ENCODE measurements around the gene NCOA6.

Gene NCOA6

DNA sequence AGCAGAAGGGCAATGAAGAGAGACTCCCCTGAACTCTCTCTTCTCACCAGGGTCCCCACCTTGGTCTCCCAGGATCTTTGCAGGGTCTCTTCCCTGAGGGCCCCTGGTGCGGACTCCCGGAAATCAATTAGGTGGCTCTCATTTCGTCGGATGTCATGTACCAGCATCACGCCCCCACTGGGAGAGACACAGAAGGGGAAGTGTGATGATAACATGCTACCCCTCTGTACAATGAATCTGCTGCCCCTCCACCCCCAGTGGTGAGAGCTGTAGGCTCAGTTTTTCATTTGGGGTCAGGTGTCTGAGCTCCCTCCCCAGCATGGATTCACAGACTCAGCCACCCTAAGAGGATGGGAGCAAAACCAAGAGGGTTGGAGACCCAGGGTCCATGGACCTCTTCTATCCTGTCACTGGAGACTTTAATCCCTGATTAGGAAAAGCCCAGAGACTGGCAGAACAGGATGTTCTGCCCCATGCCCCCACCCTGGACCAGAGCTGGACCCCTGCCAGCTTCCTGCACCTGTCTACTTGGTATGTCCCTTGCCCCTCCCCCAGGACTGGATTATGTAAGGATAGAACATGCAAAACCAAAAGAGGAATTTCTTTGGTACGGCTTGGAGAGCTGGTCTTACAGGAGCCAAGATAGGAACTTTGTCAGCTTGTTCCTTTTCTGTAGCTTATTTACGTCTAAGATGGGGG lies 36.1 kb upstream of the NCOA6 start:
- no peak overlapping the region for H3K4me3 ChIP-seq (ENCODE audit: low read length)
- DNase-seq (ENCODE audit: low read depth, low spot score) = no peak
- H3K9me3 ChIP-seq (ENCODE audit: control insufficient read depth, insufficient read depth, low read length) = no peaks in the 10 kb centered on the region
- WGBS (ENCODE audit: insufficient coverage, insufficient read length) = no CpG with 5 or more reads among the region's 7 CpGs
- H3K27me3 ChIP-seq (ENCODE audit: control insufficient read depth, insufficient read depth, low read length) = no peaks in the 10 kb centered on the region
- no peak overlapping the region for H3K27ac ChIP-seq (ENCODE audit: low read length)
- no peaks in the 10 kb centered on the region for H3K36me3 ChIP-seq (ENCODE audit: control insufficient read depth, insufficient read depth, low read length)
- peaks cover 2% of the 10 kb centered on the region; the same call in 1 of the 2 replicates for H3K4me1 ChIP-seq (ENCODE audit: control insufficient read depth, insufficient read depth, low read length)

DNA sequence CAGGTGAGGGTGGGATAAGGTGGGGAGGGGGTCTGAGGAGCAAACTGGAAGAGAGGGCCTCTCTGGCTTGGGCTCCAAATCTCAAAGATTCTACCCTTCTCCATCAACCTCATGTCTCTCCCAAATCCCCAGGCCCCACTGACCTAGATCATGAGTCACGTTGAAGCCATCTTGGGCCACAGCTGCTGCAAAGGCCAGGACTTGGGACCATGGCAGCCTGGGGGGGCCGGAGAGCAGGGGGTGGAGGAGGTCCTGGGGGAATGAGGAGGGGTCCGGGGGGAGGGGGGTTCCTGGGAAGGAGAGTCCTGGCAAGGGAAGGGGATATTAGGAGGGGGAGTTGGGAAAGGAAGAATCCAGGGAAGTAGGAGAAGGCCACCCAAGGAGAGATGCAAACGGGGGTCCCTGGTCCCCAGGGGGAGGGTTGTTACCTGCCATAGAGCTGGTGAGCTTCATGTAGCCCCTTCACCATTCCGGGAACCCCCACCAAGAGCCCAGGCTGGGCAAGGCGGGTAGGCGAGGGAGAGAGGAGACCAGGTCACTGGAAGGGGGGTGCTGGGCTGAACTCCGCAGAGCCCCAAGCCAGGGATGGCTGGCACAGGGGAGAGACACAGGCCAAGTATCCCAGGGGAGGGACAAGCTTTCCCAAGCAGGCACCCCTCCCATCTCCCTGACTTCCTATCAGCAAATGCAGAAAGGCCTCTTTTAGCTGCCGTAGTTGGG lies 34.5 kb upstream of the NCOA6 start:
- Histone ChIP-seq H3K9me3 (ENCODE audit: control insufficient read depth, insufficient read depth, low read length) (no peaks in the 10 kb centered on the region), H3K4me1 (ENCODE audit: control insufficient read depth, insufficient read depth, low read length) (peaks cover 2% of the 10 kb centered on the region; the same call in 1 of the 2 replicates), H3K27me3 (ENCODE audit: control insufficient read depth, insufficient read depth, low read length) (no peaks in the 10 kb centered on the region), H3K27ac (ENCODE audit: low read length) (no peak overlapping the region), H3K4me3 (ENCODE audit: low read length) (no peak overlapping the region), H3K36me3 (ENCODE audit: control insufficient read depth, insufficient read depth, low read length) (no peaks in the 10 kb centered on the region)
- no peak for DNase-seq (ENCODE audit: low read depth, low spot score)
- WGBS (ENCODE audit: insufficient coverage, insufficient read length) = no CpG with 5 or more reads among the region's 9 CpGs

DNA sequence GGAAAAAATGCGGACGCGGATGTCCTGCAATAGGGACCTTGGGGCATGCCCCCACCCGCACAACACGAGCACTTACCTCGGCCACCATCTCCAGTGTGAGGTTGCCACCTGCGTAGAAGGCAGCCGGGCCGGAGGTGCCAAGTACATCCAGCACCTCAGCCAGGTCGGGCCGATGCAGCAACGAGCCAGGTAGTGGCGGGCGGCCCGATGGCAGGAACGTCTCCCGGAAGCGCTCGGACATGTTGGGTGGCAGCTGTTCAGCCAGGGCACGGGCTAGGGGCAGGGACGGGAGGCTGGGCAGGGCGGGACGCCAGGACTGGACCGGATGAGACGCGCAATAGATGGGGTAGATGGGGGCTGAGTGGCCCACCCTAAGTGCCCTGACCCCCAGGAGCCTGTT lies 33.9 kb upstream of the NCOA6 start:
- H3K36me3 ChIP-seq (ENCODE audit: control insufficient read depth, insufficient read depth, low read length) = 0 out of 2 replicates have a peak, but pooled peaks cover under 1% of the 10 kb centered on the region
- no CpG with 5 or more reads among the region's 26 CpGs for WGBS (ENCODE audit: insufficient coverage, insufficient read length)

DNA sequence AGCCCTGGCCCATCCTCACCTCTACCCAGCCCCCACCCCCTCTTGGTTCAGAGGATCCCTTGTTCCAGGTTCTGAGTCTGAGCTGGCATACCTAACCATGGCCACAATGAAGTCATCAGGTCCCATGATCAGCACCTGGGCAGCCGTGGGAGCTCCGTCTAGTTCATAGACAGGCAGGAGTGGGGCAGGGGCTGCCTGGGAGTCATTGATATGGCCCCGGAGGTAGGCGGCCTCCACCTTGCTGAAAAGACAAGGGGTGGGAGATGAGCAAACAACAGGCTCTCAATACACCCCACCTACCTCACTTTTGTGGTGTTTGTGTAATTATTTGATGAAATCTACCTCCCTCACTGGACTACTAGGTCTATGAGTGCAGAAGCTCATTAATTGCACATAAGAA lies 26.8 kb upstream of the NCOA6 start:
- DNase-seq (ENCODE audit: low read depth, low spot score) = no peak
- H3K27me3 ChIP-seq (ENCODE audit: control insufficient read depth, insufficient read depth, low read length) = no peaks in the 10 kb centered on the region
- no peaks in the 10 kb centered on the region for H3K4me1 ChIP-seq (ENCODE audit: control insufficient read depth, insufficient read depth, low read length)
- H3K9me3 ChIP-seq (ENCODE audit: control insufficient read depth, insufficient read depth, low read length) = no peaks in the 10 kb centered on the region
- no peak overlapping the region for H3K4me3 ChIP-seq (ENCODE audit: low read length)
- WGBS (ENCODE audit: insufficient coverage, insufficient read length) = no CpG with 5 or more reads among the region's 4 CpGs
- no peak overlapping the region for H3K27ac ChIP-seq (ENCODE audit: low read length)
- 0 out of 2 replicates have a peak, but pooled peaks cover 13% of the 10 kb centered on the region for H3K36me3 ChIP-seq (ENCODE audit: control insufficient read depth, insufficient read depth, low read length)

More for the DNA sequence above, 33.9 kb upstream of the NCOA6 start:
- no peak for DNase-seq (ENCODE audit: low read depth, low spot score)
- Histone ChIP-seq H3K4me1 (ENCODE audit: control insufficient read depth, insufficient read depth, low read length) (peaks cover 2% of the 10 kb centered on the region; the same call in 1 of the 2 replicates), H3K4me3 (ENCODE audit: low read length) (no peak overlapping the region), H3K27ac (ENCODE audit: low read length) (no peak overlapping the region), H3K9me3 (ENCODE audit: control insufficient read depth, insufficient read depth, low read length) (no peaks in the 10 kb centered on the region), H3K27me3 (ENCODE audit: control insufficient read depth, insufficient read depth, low read length) (no peaks in the 10 kb centered on the region)

DNA sequence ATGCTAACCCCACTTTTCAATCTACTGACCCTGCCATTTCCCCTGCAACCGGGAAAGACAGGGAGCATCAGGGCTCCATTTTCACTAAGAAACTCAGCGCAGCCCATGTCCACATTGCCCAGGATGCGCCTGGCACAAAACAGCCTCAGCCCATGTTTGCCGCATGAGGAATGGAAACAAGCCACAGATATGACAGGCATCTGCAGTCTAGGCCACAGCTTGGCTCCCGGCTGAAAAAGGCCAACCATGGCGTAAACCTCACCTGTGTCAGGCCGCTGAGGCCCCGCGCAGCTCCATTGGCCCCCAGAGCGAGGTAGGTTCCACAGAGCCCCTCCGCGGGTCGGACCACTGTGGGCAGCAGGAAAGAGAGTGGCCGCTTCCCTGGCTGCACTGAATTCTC lies 25.5 kb upstream of the NCOA6 start:
- Histone ChIP-seq H3K4me1 (ENCODE audit: control insufficient read depth, insufficient read depth, low read length) (no peaks in the 10 kb centered on the region), H3K36me3 (ENCODE audit: control insufficient read depth, insufficient read depth, low read length) (0 out of 2 replicates have a peak, but pooled peaks cover 13% of the 10 kb centered on the region), H3K27me3 (ENCODE audit: control insufficient read depth, insufficient read depth, low read length) (no peaks in the 10 kb centered on the region), H3K27ac (ENCODE audit: low read length) (no peak overlapping the region), H3K9me3 (ENCODE audit: control insufficient read depth, insufficient read depth, low read length) (no peaks in the 10 kb centered on the region), H3K4me3 (ENCODE audit: low read length) (no peak overlapping the region)
- DNase-seq (ENCODE audit: low read depth, low spot score) = no peak
- WGBS (ENCODE audit: insufficient coverage, insufficient read length) = no CpG with 5 or more reads among the region's 14 CpGs

DNA sequence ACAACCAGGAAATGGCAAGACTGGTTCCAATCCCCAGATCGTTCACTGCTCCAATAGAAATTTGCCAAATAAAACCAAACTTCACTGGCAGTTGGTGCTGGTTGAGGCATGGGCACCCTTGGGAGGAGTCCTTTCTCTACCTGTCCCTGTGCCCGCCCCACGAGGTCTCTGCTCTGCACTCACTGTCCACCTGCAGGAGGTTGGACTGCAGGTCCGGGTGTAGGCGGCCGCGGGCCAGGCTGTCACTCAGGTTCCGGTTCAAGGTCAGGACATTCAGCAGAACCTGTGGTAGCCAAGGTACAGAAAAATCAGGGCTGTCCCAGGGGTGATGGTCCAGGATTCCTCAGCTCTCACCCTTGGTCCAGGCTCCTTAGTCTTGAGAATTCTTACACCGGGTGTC lies 24.3 kb upstream of the NCOA6 start:
- no peaks in the 10 kb centered on the region for H3K9me3 ChIP-seq (ENCODE audit: control insufficient read depth, insufficient read depth, low read length)
- H3K4me1 ChIP-seq (ENCODE audit: control insufficient read depth, insufficient read depth, low read length) = no peaks in the 10 kb centered on the region
- no peaks in the 10 kb centered on the region for H3K27me3 ChIP-seq (ENCODE audit: control insufficient read depth, insufficient read depth, low read length)
- WGBS (ENCODE audit: insufficient coverage, insufficient read length) = no CpG with 5 or more reads among the region's 9 CpGs
- no peak overlapping the region for H3K27ac ChIP-seq (ENCODE audit: low read length)
- no peak for DNase-seq (ENCODE audit: low read depth, low spot score)
- H3K36me3 ChIP-seq (ENCODE audit: control insufficient read depth, insufficient read depth, low read length) = 0 out of 2 replicates have a peak, but pooled peaks cover 13% of the 10 kb centered on the region
- no peak overlapping the region for H3K4me3 ChIP-seq (ENCODE audit: low read length)

DNA sequence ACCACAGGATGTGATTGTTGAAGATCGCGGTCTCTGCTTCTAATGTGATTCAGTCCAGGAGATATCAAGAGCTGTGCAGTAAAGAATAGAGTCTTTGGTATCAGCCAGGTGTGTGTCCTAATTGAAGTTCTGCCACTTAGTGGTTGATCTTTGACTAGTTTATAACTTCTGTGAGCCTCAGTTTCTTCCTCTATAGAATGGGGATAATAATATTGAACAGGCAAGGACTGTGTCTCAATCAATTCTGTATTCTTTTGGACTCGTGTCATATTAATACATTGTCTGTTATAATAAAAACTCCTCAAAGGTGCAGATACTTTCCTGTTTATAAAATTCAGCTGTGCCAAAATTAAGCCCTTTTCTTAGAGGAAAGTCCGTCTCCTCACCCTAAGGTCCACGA lies 23.1 kb upstream of the NCOA6 start:
- no peaks in the 10 kb centered on the region for H3K27me3 ChIP-seq (ENCODE audit: control insufficient read depth, insufficient read depth, low read length)
- no CpG with 5 or more reads among the region's 5 CpGs for WGBS (ENCODE audit: insufficient coverage, insufficient read length)
- no peak for DNase-seq (ENCODE audit: low read depth, low spot score)
- 0 out of 2 replicates have a peak, but pooled peaks cover 10% of the 10 kb centered on the region for H3K36me3 ChIP-seq (ENCODE audit: control insufficient read depth, insufficient read depth, low read length)
- no peaks in the 10 kb centered on the region for H3K9me3 ChIP-seq (ENCODE audit: control insufficient read depth, insufficient read depth, low read length)
- no peak overlapping the region for H3K27ac ChIP-seq (ENCODE audit: low read length)
- H3K4me1 ChIP-seq (ENCODE audit: control insufficient read depth, insufficient read depth, low read length) = no peaks in the 10 kb centered on the region
- no peak overlapping the region for H3K4me3 ChIP-seq (ENCODE audit: low read length)

DNA sequence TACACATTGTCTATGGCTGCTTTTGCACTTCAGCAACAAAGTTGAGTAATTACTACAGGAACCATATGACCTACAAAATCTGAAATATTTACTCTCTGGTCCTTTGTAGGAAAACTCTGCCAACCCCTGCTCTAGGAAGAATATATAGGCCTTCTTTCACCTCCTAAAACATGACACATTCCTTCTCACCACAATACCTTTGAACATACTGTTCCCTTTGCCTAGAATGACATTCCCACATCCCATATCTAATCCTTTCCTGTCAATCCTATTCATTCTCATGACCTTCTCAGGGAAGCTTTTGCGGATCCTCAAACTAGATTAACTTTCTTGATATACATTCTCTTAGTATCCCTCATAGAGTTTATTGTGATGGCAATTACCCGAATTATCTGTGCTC lies 18.0 kb upstream of the NCOA6 start:
- no peaks in the 10 kb centered on the region for H3K4me1 ChIP-seq (ENCODE audit: control insufficient read depth, insufficient read depth, low read length)
- H3K27ac ChIP-seq (ENCODE audit: low read length) = no peak overlapping the region
- H3K27me3 ChIP-seq (ENCODE audit: control insufficient read depth, insufficient read depth, low read length) = no peaks in the 10 kb centered on the region
- DNase-seq (ENCODE audit: low read depth, low spot score) = no peak
- WGBS (ENCODE audit: insufficient coverage, insufficient read length) = no CpG with 5 or more reads among the region's 2 CpGs
- no peaks in the 10 kb centered on the region for H3K36me3 ChIP-seq (ENCODE audit: control insufficient read depth, insufficient read depth, low read length)
- H3K9me3 ChIP-seq (ENCODE audit: control insufficient read depth, insufficient read depth, low read length) = no peaks in the 10 kb centered on the region
- no peak overlapping the region for H3K4me3 ChIP-seq (ENCODE audit: low read length)

DNA sequence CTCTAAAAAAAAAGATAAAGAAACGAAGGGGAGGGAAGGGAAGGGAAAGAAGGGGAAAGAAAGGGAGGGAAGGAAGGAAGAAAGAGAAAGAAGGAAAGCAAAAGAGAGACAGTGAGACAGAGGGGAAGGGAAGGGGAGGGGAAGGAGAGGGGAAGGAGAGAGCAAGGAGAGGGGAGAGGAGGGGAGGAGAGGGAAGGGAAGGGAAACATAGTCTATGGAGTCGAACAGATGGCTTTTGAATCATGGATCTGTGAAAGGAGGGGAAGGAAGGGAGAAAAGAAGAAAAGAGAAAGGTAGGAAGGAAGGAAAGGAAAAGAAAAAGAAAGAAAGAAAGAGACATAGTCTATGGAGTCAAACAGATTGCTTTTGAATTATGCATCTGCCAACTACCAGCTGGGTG lies 16.7 kb upstream of the NCOA6 start:
- WGBS (ENCODE audit: insufficient coverage, insufficient read length) = no CpG with 5 or more reads among the region's 2 CpGs
- no peak overlapping the region for H3K27ac ChIP-seq (ENCODE audit: low read length)
- DNase-seq (ENCODE audit: low read depth, low spot score) = no peak

DNA sequence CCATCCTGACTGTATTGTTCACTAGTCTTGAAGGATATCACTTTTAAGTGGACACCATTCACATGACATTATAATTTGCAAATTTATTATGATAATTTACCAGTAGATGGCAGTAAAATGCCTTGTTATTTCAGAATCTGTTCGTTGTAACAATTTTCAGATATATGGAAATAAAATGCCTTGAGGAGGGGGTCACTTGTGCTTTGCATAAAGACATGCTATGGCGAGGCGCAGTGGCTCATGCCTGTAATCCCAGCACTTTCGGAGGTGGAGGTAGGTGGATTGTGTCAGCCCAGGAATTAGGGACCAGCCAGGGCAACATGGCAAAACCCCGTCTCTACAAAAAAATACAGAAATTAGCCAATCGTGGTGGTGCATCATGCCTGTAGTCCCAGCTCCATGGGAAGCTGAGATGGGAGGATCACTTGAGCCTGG lies 9.0 kb upstream of the NCOA6 start:
- no peak overlapping the region for H3K4me3 ChIP-seq (ENCODE audit: low read length)

More for the DNA sequence above, 16.7 kb upstream of the NCOA6 start:
- no peaks in the 10 kb centered on the region for H3K27me3 ChIP-seq (ENCODE audit: control insufficient read depth, insufficient read depth, low read length)
- no peaks in the 10 kb centered on the region for H3K36me3 ChIP-seq (ENCODE audit: control insufficient read depth, insufficient read depth, low read length)
- no peaks in the 10 kb centered on the region for H3K9me3 ChIP-seq (ENCODE audit: control insufficient read depth, insufficient read depth, low read length)
- no peak overlapping the region for H3K4me3 ChIP-seq (ENCODE audit: low read length)
- no peaks in the 10 kb centered on the region for H3K4me1 ChIP-seq (ENCODE audit: control insufficient read depth, insufficient read depth, low read length)

More for the DNA sequence above, 9.0 kb upstream of the NCOA6 start:
- H3K4me1 ChIP-seq (ENCODE audit: control insufficient read depth, insufficient read depth, low read length) = no peaks in the 10 kb centered on the region
- H3K36me3 ChIP-seq (ENCODE audit: control insufficient read depth, insufficient read depth, low read length) = no peaks in the 10 kb centered on the region
- H3K27me3 ChIP-seq (ENCODE audit: control insufficient read depth, insufficient read depth, low read length) = no peaks in the 10 kb centered on the region
- no peak for DNase-seq (ENCODE audit: low read depth, low spot score)
- no peak overlapping the region for H3K27ac ChIP-seq (ENCODE audit: low read length)
- no CpG with 5 or more reads among the region's 6 CpGs for WGBS (ENCODE audit: insufficient coverage, insufficient read length)
- H3K9me3 ChIP-seq (ENCODE audit: control insufficient read depth, insufficient read depth, low read length) = no peaks in the 10 kb centered on the region

Data from iPS DF 6.9 (cell line).